GM12872 (cell line): Measurements from ENCODE around the gene CLTB.

Experiments used
- CTCF ChIP-seq: IDR thresholded peaks from 3 replicates; pipeline ENCODE4 v1.5.1; 2011; ENCODE audit warnings: low read depth, mild to moderate bottlenecking, low read length, moderate library complexity; ENCODE audit not compliant: insufficient read depth

Gene CLTB

GRCh38 chr5:176447978-176448608 is 31.8 kb upstream of the CLTB start, which contains the start of gene FAF2:
FAF2 (plus strand) TSS chr5:176448385; CDS start chr5:176448408, 23 bp downstream.
- TF ChIP-seq CTCF, result peak; percentile 88

- TF ChIP-seq CTCF, result no peak
Measured at GRCh38 chr5:176447591-176447977, 31.2 kb upstream of the CLTB start.

GRCh38 chr5:176446884-176447590 is 30.7 kb upstream of the CLTB start:
- no peak for TF ChIP-seq CTCF

- TF ChIP-seq CTCF, result no peak
Measured at GRCh38 chr5:176446028-176446665, 29.8 kb upstream of the CLTB start.

- TF ChIP-seq CTCF, result no peak
Measured at GRCh38 chr5:176444742-176445141, 28.4 kb upstream of the CLTB start.

- TF ChIP-seq CTCF, result no peak
Measured at GRCh38 chr5:176441921-176442323, 25.6 kb upstream of the CLTB start.

- TF ChIP-seq CTCF, result no peak
Measured at GRCh38 chr5:176440927-176441706, 24.8 kb upstream of the CLTB start.
